Vagina (tissue), 2 donors: ENCODE results near the gene EEF1B2. TPM values are rescaled to one million over a fixed set of nuclear protein-coding genes. Genes with fewer than 3 reads are reported as not detected.
"Not testable (repeated sequence)": the region's sequence is repeated elsewhere in the genome, so short reads cannot be mapped to it uniquely, and the experiment has no call there.

Source experiments
- DNase-seq, 2 donors: peaks; one replicate each; pipeline ENCODE4 v3.0.0-alpha.2; 2017; ENCODE audit errors: extremely low spot score in 2 of 2
- H3K27ac ChIP-seq: fragments of 200-600 bp; sonication (generic); one replicate; pipeline ENCODE4 v1.5.1; 2019
- H3K27me3 ChIP-seq: fragments of 200-600 bp; sonication (generic); one replicate; pipeline ENCODE4 v1.5.1; 2019
- H3K36me3 ChIP-seq, 2 donors: fragments of 200-600 bp; sonication (generic); one replicate each; pipeline ENCODE4 v1.5.1; 2017 to 2019
- H3K4me1 ChIP-seq: fragments of 200-600 bp; sonication (generic); one replicate; pipeline ENCODE4 v1.5.1; 2019
- H3K4me3 ChIP-seq, 2 donors: fragments of 200-600 bp; sonication (generic); 1 replicate in 1 of 2; 2 replicates in 1 of 2; pipeline ENCODE4 v1.5.1; 2016 to 2019
- H3K9me3 ChIP-seq: fragments of 200-600 bp; sonication (generic); one replicate; pipeline ENCODE4 v1.5.1; 2019
- POLR2A ChIP-seq, 2 donors: fragments of 450-650 bp; IDR thresholded peaks; one replicate each; pipeline ENCODE4 v1.6.1; 2017; ENCODE audit warnings: antibody characterized with exemption in 2 of 2, mild to moderate bottlenecking in 2 of 2, moderate library complexity in 2 of 2
- POLR2AphosphoS5 ChIP-seq, 2 donors: sonication (generic); formaldehyde crosslinking; IDR thresholded peaks; one replicate each; pipeline ENCODE4 v1.9.0; 2017; ENCODE audit warnings: antibody characterized with exemption in 2 of 2, mild to moderate bottlenecking in 2 of 2, low read depth in 1 of 2; ENCODE audit not compliant: insufficient read depth in 1 of 2
- intact Hi-C: fragments of 100-400 bp; cut with DNase I; formaldehyde crosslinking; loops from one replicate; pipeline ENCODE4 v1.15.1; 2023
- total RNA-seq: library from RNA; depleted of rRNA; stranded (reverse); fragments of >200 nt; gene quantifications from one replicate; pipeline ENCODE4 v1.2.3, GENCODE V29; 2016
- TF ChIP-seq, protein P1 (sequence below), 3 experiments: fragments of 450-650 bp in 2 of 3; fragments of 200-600 bp in 1 of 3; sonication (generic) in 1 of 3; IDR thresholded peaks; one replicate each; pipeline ENCODE4 v1.5.1; 2017 to 2019; ENCODE audit warnings: antibody characterized with exemption in 3 of 3, mild to moderate bottlenecking in 2 of 3, moderate library complexity in 2 of 3

Gene EEF1B2
- total RNA-seq, 1 donor from 2014 or later = 353 TPM

DNA sequence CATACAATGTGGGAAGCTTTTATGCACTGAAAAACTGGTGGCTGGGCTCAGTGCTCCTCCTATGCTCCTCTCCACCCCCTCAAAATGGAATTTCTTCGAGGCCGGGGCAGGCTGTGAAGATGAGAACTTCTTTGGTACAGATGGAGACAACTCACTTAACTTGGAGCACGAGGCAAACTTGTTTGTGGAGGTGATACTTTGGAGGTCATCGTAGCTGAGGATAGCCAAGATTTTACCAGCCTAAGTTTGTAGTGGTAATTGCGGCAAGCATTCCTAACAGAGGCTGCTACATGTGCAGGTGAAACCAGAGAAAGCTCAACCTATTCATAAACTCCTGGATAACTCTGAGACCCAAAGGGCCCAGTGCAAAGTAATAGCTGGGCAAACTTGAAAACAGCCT lies 14.0 kb upstream of the EEF1B2 start:
- intact Hi-C loops = no loop called here
- no peak for DNase-seq
- no peaks in the 10 kb centered on the region for H3K27me3 ChIP-seq
- no peak overlapping the region for H3K4me3 ChIP-seq
- H3K9me3 ChIP-seq = no peaks in the 10 kb centered on the region
- H3K4me1 ChIP-seq = no peaks in the 10 kb centered on the region
- H3K27ac ChIP-seq = no peak overlapping the region
- H3K36me3 ChIP-seq = peaks cover 5 to 94% of the 10 kb centered on the region in 2 donors
- TF ChIP-seq, protein P1, sequence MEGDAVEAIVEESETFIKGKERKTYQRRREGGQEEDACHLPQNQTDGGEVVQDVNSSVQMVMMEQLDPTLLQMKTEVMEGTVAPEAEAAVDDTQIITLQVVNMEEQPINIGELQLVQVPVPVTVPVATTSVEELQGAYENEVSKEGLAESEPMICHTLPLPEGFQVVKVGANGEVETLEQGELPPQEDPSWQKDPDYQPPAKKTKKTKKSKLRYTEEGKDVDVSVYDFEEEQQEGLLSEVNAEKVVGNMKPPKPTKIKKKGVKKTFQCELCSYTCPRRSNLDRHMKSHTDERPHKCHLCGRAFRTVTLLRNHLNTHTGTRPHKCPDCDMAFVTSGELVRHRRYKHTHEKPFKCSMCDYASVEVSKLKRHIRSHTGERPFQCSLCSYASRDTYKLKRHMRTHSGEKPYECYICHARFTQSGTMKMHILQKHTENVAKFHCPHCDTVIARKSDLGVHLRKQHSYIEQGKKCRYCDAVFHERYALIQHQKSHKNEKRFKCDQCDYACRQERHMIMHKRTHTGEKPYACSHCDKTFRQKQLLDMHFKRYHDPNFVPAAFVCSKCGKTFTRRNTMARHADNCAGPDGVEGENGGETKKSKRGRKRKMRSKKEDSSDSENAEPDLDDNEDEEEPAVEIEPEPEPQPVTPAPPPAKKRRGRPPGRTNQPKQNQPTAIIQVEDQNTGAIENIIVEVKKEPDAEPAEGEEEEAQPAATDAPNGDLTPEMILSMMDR (IDR thresholded peaks at IDR 0.05) = no peak
- TF ChIP-seq POLR2A (IDR thresholded peaks at IDR 0.05) (no peak), POLR2AphosphoS5 (IDR thresholded peaks at IDR 0.05; ENCODE audit: insufficient read depth in 1 of 2, low read depth in 1 of 2) (no peak)

- Histone ChIP-seq H3K4me1 (no peaks in the 10 kb centered on the region), H3K4me3 (no peak overlapping the region), H3K27ac (no peak overlapping the region), H3K27me3 (no peaks in the 10 kb centered on the region), H3K36me3 (peaks cover 0 to 71% of the 10 kb centered on the region in 2 donors), H3K9me3 (no peaks in the 10 kb centered on the region)
- no peak for DNase-seq
- TF ChIP-seq POLR2AphosphoS5 (IDR thresholded peaks at IDR 0.05; ENCODE audit: insufficient read depth in 1 of 2, low read depth in 1 of 2) = no peak
- TF ChIP-seq, protein P1 (IDR thresholded peaks at IDR 0.05) = no peak
- no peak for TF ChIP-seq POLR2A (IDR thresholded peaks at IDR 0.05)
- intact Hi-C loops = no loop called here
Measured at GRCh38 chr2:206149330-206149729, 10.4 kb upstream of the EEF1B2 start.

DNA sequence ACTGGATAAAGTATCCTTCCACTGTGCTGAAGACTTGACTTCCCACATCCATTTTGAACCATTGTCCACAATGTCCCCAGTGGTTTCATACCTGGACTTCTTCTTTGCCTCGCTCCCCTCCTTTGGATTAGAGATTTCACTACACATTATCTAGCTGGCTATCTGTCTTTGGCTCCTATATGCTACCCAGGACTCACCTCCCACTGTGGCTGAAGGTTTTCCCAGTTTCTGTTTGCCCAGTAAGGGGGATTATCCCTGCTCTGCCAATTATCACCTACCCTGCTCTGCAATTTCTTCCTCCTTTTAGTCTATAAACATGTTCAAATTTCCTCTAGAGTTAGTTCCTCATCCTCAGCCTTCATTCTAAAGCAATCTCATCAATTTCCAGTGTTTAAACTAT lies 9.5 kb upstream of the EEF1B2 start:
- TF ChIP-seq POLR2AphosphoS5 (IDR thresholded peaks at IDR 0.05; ENCODE audit: insufficient read depth in 1 of 2, low read depth in 1 of 2) (no peak), POLR2A (IDR thresholded peaks at IDR 0.05) (no peak)
- TF ChIP-seq, protein P1 (IDR thresholded peaks at IDR 0.05) = no peak

GRCh38 chr2:206150631-206151030 lies 9.1 kb upstream of the EEF1B2 start:
- Histone ChIP-seq H3K36me3 (peaks cover 0 to 58% of the 10 kb centered on the region in 2 donors), H3K4me1 (no peaks in the 10 kb centered on the region), H3K27ac (no peak overlapping the region), H3K4me3 (no peak overlapping the region), H3K9me3 (no peaks in the 10 kb centered on the region), H3K27me3 (no peaks in the 10 kb centered on the region)
- intact Hi-C loops = no loop called here
- no peak for DNase-seq
- no peak for TF ChIP-seq POLR2AphosphoS5 (IDR thresholded peaks at IDR 0.05; ENCODE audit: insufficient read depth in 1 of 2, low read depth in 1 of 2)
- no peak for TF ChIP-seq POLR2A (IDR thresholded peaks at IDR 0.05)
- TF ChIP-seq, protein P1 (IDR thresholded peaks at IDR 0.05) = no peak

More for the DNA sequence above, 9.5 kb upstream of the EEF1B2 start:
- Histone ChIP-seq H3K9me3 (no peaks in the 10 kb centered on the region), H3K4me3 (no peak overlapping the region), H3K36me3 (peaks cover 0 to 63% of the 10 kb centered on the region in 2 donors), H3K27ac (no peak overlapping the region), H3K4me1 (no peaks in the 10 kb centered on the region), H3K27me3 (no peaks in the 10 kb centered on the region)
- DNase-seq = no peak
- intact Hi-C loops = no loop called here

DNA sequence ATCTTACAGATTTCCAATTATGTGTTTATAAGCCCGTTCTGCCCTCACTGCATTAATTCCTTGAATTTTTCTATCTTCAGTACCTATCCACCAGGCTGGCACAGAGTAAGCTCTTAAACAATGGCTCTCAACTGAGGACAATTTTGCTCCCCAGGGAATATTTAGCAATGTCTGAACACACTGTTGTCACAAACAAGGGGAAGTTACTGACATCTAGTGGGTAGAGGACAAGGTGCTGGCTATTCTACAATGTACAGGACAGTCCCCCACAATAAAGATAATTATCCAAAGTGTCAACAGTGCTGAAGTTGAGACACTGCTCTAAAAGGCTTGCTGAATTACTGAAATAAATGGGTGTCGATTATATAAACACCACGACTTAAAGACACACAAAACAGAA lies 5.5 kb upstream of the EEF1B2 start:
- no peak for TF ChIP-seq POLR2AphosphoS5 (IDR thresholded peaks at IDR 0.05; ENCODE audit: insufficient read depth in 1 of 2, low read depth in 1 of 2)
- no peak for TF ChIP-seq POLR2A (IDR thresholded peaks at IDR 0.05)
- TF ChIP-seq, protein P1 (IDR thresholded peaks at IDR 0.05) = no peak
- intact Hi-C loops = no loop called here
- peaks cover 28% of the 10 kb centered on the region for H3K4me1 ChIP-seq

DNA sequence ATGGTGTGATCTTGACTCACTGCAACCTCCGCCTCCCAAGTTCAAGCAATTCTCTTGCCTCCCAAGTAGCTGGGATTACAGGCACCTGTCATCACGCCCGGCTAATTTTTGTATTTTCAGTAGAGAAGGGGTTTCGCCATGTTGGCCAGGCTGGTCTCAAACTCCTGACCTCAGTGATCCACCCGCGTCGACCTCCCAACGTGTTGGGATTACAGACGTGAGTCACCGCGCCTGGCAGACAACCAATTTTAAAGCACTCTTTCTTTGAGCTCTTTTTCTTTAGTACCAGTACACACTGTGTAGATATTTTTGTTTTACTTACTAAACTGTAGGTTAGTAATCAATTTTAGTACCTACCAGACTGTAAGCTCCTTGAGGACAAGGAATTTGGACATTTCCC lies 2.7 kb upstream of the EEF1B2 start:
- Histone ChIP-seq H3K36me3 (peaks cover 0 to 18% of the 10 kb centered on the region in 2 donors), H3K4me1 (peaks cover 38% of the 10 kb centered on the region)
- intact Hi-C loops = loop anchor here (5.0 kb wide), 1 partner anchor 75 kb away; no protein-coding TSS in a partner anchor
- H3K9me3 ChIP-seq, DNase-seq, H3K27me3 ChIP-seq, H3K4me3 ChIP-seq, H3K27ac ChIP-seq: not testable (repeated sequence)

More for the DNA sequence above, 5.5 kb upstream of the EEF1B2 start:
- Histone ChIP-seq H3K27ac (no peak overlapping the region), H3K36me3 (peaks cover 0 to 23% of the 10 kb centered on the region in 2 donors), H3K27me3 (no peaks in the 10 kb centered on the region), H3K9me3 (no peaks in the 10 kb centered on the region), H3K4me3 (no peak overlapping the region)
- no peak for DNase-seq
